Inferior parietal cortex (tissue), 1 donor: ENCODE results near the gene IGFBP1.

Source experiments
- DNase-seq: peaks from one replicate; pipeline ENCODE4 v3.0.0-alpha.2; 2016; ENCODE audit errors: extremely low spot score

Gene IGFBP1

GRCh38 chr7:45881280-45881758 is 7.0 kb upstream of the IGFBP1 start:
- DNase-seq: no peak

- no peak for DNase-seq
These were observed 6.4 kb upstream of the IGFBP1 start for GRCh38 chr7:45881759-45882464.

GRCh38 chr7:45882465-45882810 is 5.8 kb upstream of the IGFBP1 start:
- DNase-seq: no peak

- no peak for DNase-seq
These were observed 4.2 kb upstream of the IGFBP1 start for GRCh38 chr7:45884136-45884535.

- no peak for DNase-seq
These were observed 2.9 kb upstream of the IGFBP1 start for GRCh38 chr7:45885264-45885882.

- no peak for DNase-seq
These were observed 1.2 kb upstream of the IGFBP1 start for GRCh38 chr7:45886931-45887667.

GRCh38 chr7:45888993-45889366 is 692 bp downstream of the IGFBP1 start:
- DNase-seq: no peak

GRCh38 chr7:45889367-45890067 is 1.2 kb downstream of the IGFBP1 start:
- no peak for DNase-seq

- DNase-seq: no peak
These were observed 2.0 kb downstream of the IGFBP1 start for GRCh38 chr7:45890125-45890901.

GRCh38 chr7:45890902-45891461 is 2.7 kb downstream of the IGFBP1 start:
- DNase-seq: peak; percentile 83

- no peak for DNase-seq
These were observed 3.4 kb downstream of the IGFBP1 start for GRCh38 chr7:45891462-45892402.

GRCh38 chr7:45892407-45893035 is 4.2 kb downstream of the IGFBP1 start:
- DNase-seq: no peak

GRCh38 chr7:45893374-45893995 is 5.2 kb downstream of the IGFBP1 start:
- DNase-seq: no peak

- no peak for DNase-seq
These were observed 5.8 kb downstream of the IGFBP1 start for GRCh38 chr7:45893996-45894664.

GRCh38 chr7:45894665-45895062 is 6.4 kb downstream of the IGFBP1 start:
- DNase-seq: no peak

GRCh38 chr7:45897042-45897690 is 8.9 kb downstream of the IGFBP1 start:
- no peak for DNase-seq

- DNase-seq: no peak
These were observed 9.9 kb downstream of the IGFBP1 start for GRCh38 chr7:45898222-45898621.

GRCh38 chr7:45901566-45901965 is 13.3 kb downstream of the IGFBP1 start:
- no peak for DNase-seq
